CD4-positive, alpha-beta T cell (primary cell): ENCODE data around the gene ICAM1. TPM values are rescaled to one million over a fixed set of nuclear protein-coding genes. Genes with fewer than 3 reads are reported as not detected.

ENCODE experiments used
- ATAC-seq: fragments of 200-7000 bp; cut with Tn5 transposase; one replicate; pipeline ENCODE4 v1.10.0; 2022; ENCODE audit warnings: mild to moderate bottlenecking; ENCODE audit not compliant: poor library complexity
- CTCF ChIA-PET: fragments of 350-600 bp; sonication (Branson Sonifier 250); formaldehyde crosslinking; loops from one replicate; lab custom pipeline; 2021; ENCODE audit warnings: antibody characterized with exemption, inconsistent platforms; lab: Charles Lee
- POLR2A ChIA-PET: fragments of 350-600 bp; sonication (Branson Sonifier 250); formaldehyde crosslinking; loops from one replicate; lab custom pipeline; 2021; ENCODE audit warnings: antibody characterized with exemption, inconsistent platforms; lab: Charles Lee
- DNase-seq, 14 experiments: peaks; one replicate each; pipeline ENCODE4 v3.0.0-alpha.2; 2013 to 2020; ENCODE audit warnings: mixed read lengths in 2 of 14
- H3K27ac ChIP-seq, 2 donors: one replicate each; pipeline versions ENCODE4 v1.5.1 to v1.7.0; 2013; ENCODE audit warnings: low read length in 2 of 2, low read depth in 1 of 2, mild to moderate bottlenecking in 1 of 2
- H3K27me3 ChIP-seq, 2 experiments: 1 replicate in 1 of 2; 2 replicates in 1 of 2; pipeline versions ENCODE4 v1.6.1 to v1.7.0; 2013; ENCODE audit warnings: low read length in 2 of 2, control low read depth in 1 of 2, mild to moderate bottlenecking in 1 of 2, moderate library complexity in 1 of 2; ENCODE audit not compliant: insufficient read depth in 2 of 2, control insufficient read depth in 1 of 2
- H3K36me3 ChIP-seq: one replicate; pipeline ENCODE4 v1.6.1; 2013; ENCODE audit warnings: low read length, control low read depth; ENCODE audit not compliant: insufficient read depth
- H3K4me1 ChIP-seq: one replicate; pipeline ENCODE4 v1.6.1; 2013; ENCODE audit warnings: low read length, control low read depth; ENCODE audit not compliant: insufficient read depth
- H3K4me3 ChIP-seq: one replicate; pipeline ENCODE4 v1.5.1; 2013; ENCODE audit warnings: mild to moderate bottlenecking, low read length, moderate library complexity
- H3K9me3 ChIP-seq, 2 experiments: 1 replicate in 1 of 2; 2 replicates in 1 of 2; pipeline versions ENCODE4 v1.6.1 to v1.7.0; 2013; ENCODE audit warnings: low read length in 2 of 2, mild to moderate bottlenecking in 2 of 2, control low read depth in 1 of 2, moderate library complexity in 1 of 2; ENCODE audit not compliant: control insufficient read depth in 1 of 2, insufficient read depth in 1 of 2
- H3K27ac Mint-ChIP-seq: one replicate; pipeline ENCODE4 v1.8.0; 2020; ENCODE audit warnings: mixed read lengths
- H3K27me3 Mint-ChIP-seq: one replicate; pipeline ENCODE4 v1.8.0; 2021; ENCODE audit warnings: mixed read lengths
- H3K36me3 Mint-ChIP-seq: one replicate; pipeline ENCODE4 v1.8.0; 2021; ENCODE audit warnings: low read depth, mixed read lengths
- H3K4me1 Mint-ChIP-seq: one replicate; pipeline ENCODE4 v1.8.0; 2021; ENCODE audit warnings: low read depth, mixed read lengths
- H3K4me3 Mint-ChIP-seq: one replicate; pipeline ENCODE4 v1.8.0; 2020; ENCODE audit warnings: mild to moderate bottlenecking, mixed read lengths
- H3K9me3 Mint-ChIP-seq: one replicate; pipeline ENCODE4 v1.8.0; 2020; ENCODE audit warnings: mixed read lengths
- intact Hi-C, 2 experiments: fragments of 100-400 bp; cut with DNase I in 1 of 2; cut with micrococcal nuclease in 1 of 2; formaldehyde crosslinking; loops; one replicate each; pipeline versions ENCODE4 v1.15.1 to v1.9.0; 2023 to 2025; cut with DNase I, micrococcal nuclease
- total RNA-seq, 174 experiments: library from RNA in 2 of 174; stranded (reverse) in 2 of 174; gene quantifications; one replicate each; pipeline ENCODE4 v1.2.3 and lab custom pipeline; 2021 to 2026
- TF ChIP-seq, protein P1 (sequence below): fragments of 200-600 bp; IDR thresholded peaks from one replicate; pipeline ENCODE4 v1.8.0; 2022; ENCODE audit warnings: antibody characterized with exemption, mild to moderate bottlenecking

Gene ICAM1
- total RNA-seq, 2 experiments from 2014 or later = 7.0 to 7.4 TPM

- Mint-ChIP-seq H3K9me3 (no peaks in the 10 kb centered on the region), H3K27me3 (no peaks in the 10 kb centered on the region), H3K4me1 (peaks cover 23% of the 10 kb centered on the region), H3K4me3 (peak overlapping the region; percentile 92), H3K27ac (peak overlapping the region; percentile 92), H3K36me3 (peaks cover 4% of the 10 kb centered on the region)
- peaks cover 11% of the 10 kb centered on the region for H3K36me3 ChIP-seq
- DNase-seq (peak in 11 of 14 experiments; percentile 21 to 71 (median 25)), ATAC-seq (no peak)
- H3K9me3 ChIP-seq = no peaks in the 10 kb centered on the region
- H3K27me3 ChIP-seq = no peaks in the 10 kb centered on the region
- no peak overlapping the region for H3K4me3 ChIP-seq
- no peak overlapping the region for H3K27ac ChIP-seq
- TF ChIP-seq, protein P1, sequence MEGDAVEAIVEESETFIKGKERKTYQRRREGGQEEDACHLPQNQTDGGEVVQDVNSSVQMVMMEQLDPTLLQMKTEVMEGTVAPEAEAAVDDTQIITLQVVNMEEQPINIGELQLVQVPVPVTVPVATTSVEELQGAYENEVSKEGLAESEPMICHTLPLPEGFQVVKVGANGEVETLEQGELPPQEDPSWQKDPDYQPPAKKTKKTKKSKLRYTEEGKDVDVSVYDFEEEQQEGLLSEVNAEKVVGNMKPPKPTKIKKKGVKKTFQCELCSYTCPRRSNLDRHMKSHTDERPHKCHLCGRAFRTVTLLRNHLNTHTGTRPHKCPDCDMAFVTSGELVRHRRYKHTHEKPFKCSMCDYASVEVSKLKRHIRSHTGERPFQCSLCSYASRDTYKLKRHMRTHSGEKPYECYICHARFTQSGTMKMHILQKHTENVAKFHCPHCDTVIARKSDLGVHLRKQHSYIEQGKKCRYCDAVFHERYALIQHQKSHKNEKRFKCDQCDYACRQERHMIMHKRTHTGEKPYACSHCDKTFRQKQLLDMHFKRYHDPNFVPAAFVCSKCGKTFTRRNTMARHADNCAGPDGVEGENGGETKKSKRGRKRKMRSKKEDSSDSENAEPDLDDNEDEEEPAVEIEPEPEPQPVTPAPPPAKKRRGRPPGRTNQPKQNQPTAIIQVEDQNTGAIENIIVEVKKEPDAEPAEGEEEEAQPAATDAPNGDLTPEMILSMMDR = peak; percentile 75
- intact Hi-C loops = loop anchor here (1.0 to 10.0 kb wide), 2 partner anchors 21 to 374 kb away; no protein-coding TSS in a partner anchor
- POLR2A ChIA-PET = interaction anchor here (1.3 kb wide), 1 partner anchor 21 kb away, joined by 3 read pairs; no protein-coding TSS in a partner anchor
- CTCF ChIA-PET = interaction anchor here (1.0 to 3.0 kb wide), 5 partner anchors 10 to 33 kb away, joined by 4 to 38 read pairs (median 6); partner anchors contain the start of gene MRPL4
- peaks cover 40% of the 10 kb centered on the region for H3K4me1 ChIP-seq
Observed at GRCh38 chr19:10228920-10229319, 42.0 kb upstream of the ICAM1 start.

- H3K27ac ChIP-seq = peak overlapping the region; percentile 86 to 90
- POLR2A ChIA-PET = interaction anchor here (0.9 to 1.3 kb wide), 2 partner anchors 20 to 150 kb away, joined by 3 read pairs; partner anchors contain the start of gene TYK2
- H3K27me3 ChIP-seq = no peaks in the 10 kb centered on the region
- H3K9me3 ChIP-seq = no peaks in the 10 kb centered on the region
- DNase-seq (peak; percentile 11 to 94 (median 62)), ATAC-seq (peak; percentile 66)
- H3K4me3 ChIP-seq = peak overlapping the region; percentile 96
- H3K36me3 ChIP-seq = no peaks in the 10 kb centered on the region
- TF ChIP-seq, protein P1 = no peak
- Mint-ChIP-seq H3K9me3 (no peaks in the 10 kb centered on the region), H3K4me1 (peaks cover 24% of the 10 kb centered on the region), H3K4me3 (peak overlapping the region; percentile 92), H3K27me3 (no peaks in the 10 kb centered on the region), H3K36me3 (no peaks in the 10 kb centered on the region), H3K27ac (peak overlapping the region; percentile 92)
- CTCF ChIA-PET = interaction anchor here (1.0 to 3.0 kb wide), 2 partner anchors 10 to 19 kb away, joined by 3 to 38 read pairs; no protein-coding TSS in a partner anchor
- intact Hi-C loops = loop anchor here (5.0 kb wide), 1 partner anchor 33 kb away; no protein-coding TSS in a partner anchor
- peaks cover 50% of the 10 kb centered on the region for H3K4me1 ChIP-seq
Observed at GRCh38 chr19:10230173-10230860, 40.6 kb upstream of the ICAM1 start.

DNA sequence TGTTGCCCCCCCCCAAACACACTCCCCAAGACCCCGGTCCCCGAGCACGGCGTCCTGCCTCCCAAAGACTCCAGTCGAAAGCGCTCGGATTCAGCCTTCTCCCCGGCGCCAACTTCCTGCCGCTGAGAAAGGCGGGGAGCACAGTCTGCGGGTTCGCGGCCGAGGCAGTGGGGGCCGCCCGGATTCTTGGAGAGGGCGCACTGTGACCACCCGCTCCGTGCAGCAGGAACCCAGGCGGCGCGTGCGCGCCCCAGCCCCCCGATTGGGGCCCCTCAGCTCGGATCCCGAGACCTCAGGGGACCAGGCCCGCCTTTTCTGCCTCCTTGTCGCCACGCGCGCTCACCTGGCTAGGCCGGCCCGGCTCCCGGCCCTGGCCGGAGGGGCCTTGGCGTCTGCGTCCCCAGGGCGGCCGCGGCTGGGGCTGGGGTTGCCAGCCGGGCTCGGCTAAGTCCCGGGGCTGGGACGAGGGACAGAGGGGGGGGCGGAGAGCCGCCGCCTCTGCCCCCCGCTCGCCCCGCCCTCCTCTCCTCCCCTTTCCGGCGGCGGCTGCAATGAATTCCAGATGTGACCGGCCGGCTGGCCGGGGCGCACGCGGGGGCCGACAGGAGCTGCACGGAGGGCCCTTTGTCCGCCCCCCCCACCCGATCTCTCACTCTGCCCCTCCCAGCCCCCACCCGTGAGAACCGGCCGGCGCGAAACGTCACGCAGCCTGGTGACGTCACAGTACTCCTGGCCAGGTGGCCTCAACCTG lies 39.9 kb upstream of the ICAM1 start, which contains the start of gene S1PR2:
TSS of gene S1PR2 (minus strand) at position 471 of the 751 bp plus-strand sequence. CDS start 6,426 bp downstream, outside the sequence.
- CTCF ChIA-PET = interaction anchor here (1.0 kb wide), 1 partner anchor 10 kb away, joined by 3 read pairs; no protein-coding TSS in a partner anchor
- Histone ChIP-seq H3K4me3 (peak within 1 kb of the TSS; percentile 96), H3K27ac (peak within 1 kb of the TSS; percentile 86 to 90), H3K4me1 (peaks cover 57% of the 10 kb centered on the region), H3K9me3 (no peaks in the 10 kb centered on the region), H3K36me3 (no peaks in the 10 kb centered on the region), H3K27me3 (no peaks in the 10 kb centered on the region)
- Mint-ChIP-seq H3K9me3 (no peaks in the 10 kb centered on the region), H3K27ac (peak within 1 kb of the TSS; percentile 92), H3K27me3 (no peaks in the 10 kb centered on the region), H3K4me1 (peaks cover 29% of the 10 kb centered on the region), H3K4me3 (peak within 1 kb of the TSS; percentile 92), H3K36me3 (no peaks in the 10 kb centered on the region)
- TF ChIP-seq, protein P1 = no peak
- peak; percentile 37 to 91 (median 68) for DNase-seq
- intact Hi-C loops = loop anchor here (5.0 kb wide), 1 partner anchor 34 kb away; no protein-coding TSS in a partner anchor
- POLR2A ChIA-PET = interaction anchor here (0.7 to 0.9 kb wide), 3 partner anchors 21 to 149 kb away, joined by 3 to 6 read pairs (median 3); partner anchors contain the start of genes MRPL4 and TYK2
- peak; percentile 59 for ATAC-seq
